ENCODE data around the gene COL25A1.

The COL25A1 gene

GRCh38 chr4:108903464-108904221 is 398.8 kb downstream of the COL25A1 start:
- DNase-seq (ENCODE audit: insufficient read length) = no peak
- FAIRE-seq = no peak
- TF ChIP-seq POLR2A (IDR thresholded peaks at IDR 0.05; ENCODE audit: low read depth, low read length) = no peak
- no peak for TF ChIP-seq POLR2AphosphoS5 (IDR thresholded peaks at IDR 0.05; ENCODE audit: low read depth, low read length)
- TF ChIP-seq TAF1 (IDR thresholded peaks at IDR 0.05; ENCODE audit: borderline replicate concordance, low read depth, low read length) = no peak

- TF ChIP-seq TAF1 (IDR thresholded peaks at IDR 0.05; ENCODE audit: borderline replicate concordance, low read depth, low read length) = no peak
- no peak for TF ChIP-seq POLR2AphosphoS5 (IDR thresholded peaks at IDR 0.05; ENCODE audit: low read depth, low read length)
- no peak for TF ChIP-seq POLR2A (IDR thresholded peaks at IDR 0.05; ENCODE audit: low read depth, low read length)
- DNase-seq (ENCODE audit: insufficient read length) (no peak), FAIRE-seq (no peak)
These were observed 399.7 kb downstream of the COL25A1 start for GRCh38 chr4:108902769-108903168.

GRCh38 chr4:108901291-108901690 is 401.2 kb downstream of the COL25A1 start:
- no peak for DNase-seq (ENCODE audit: insufficient read length)
- FAIRE-seq = no peak
- TF ChIP-seq TAF1 (IDR thresholded peaks at IDR 0.05; ENCODE audit: borderline replicate concordance, low read depth, low read length) (no peak), POLR2A (IDR thresholded peaks at IDR 0.05; ENCODE audit: low read depth, low read length) (no peak), POLR2AphosphoS5 (IDR thresholded peaks at IDR 0.05; ENCODE audit: low read depth, low read length) (no peak)

- FAIRE-seq = no peak
- DNase-seq (ENCODE audit: insufficient read length) = no peak
- TF ChIP-seq TAF1 (IDR thresholded peaks at IDR 0.05; ENCODE audit: borderline replicate concordance, low read depth, low read length) (no peak), POLR2AphosphoS5 (IDR thresholded peaks at IDR 0.05; ENCODE audit: low read depth, low read length) (no peak), POLR2A (IDR thresholded peaks at IDR 0.05; ENCODE audit: low read depth, low read length) (no peak)
These were observed 402.4 kb downstream of the COL25A1 start for GRCh38 chr4:108900018-108900580.

GRCh38 chr4:108893468-108893867 is 409.0 kb downstream of the COL25A1 start:
- TF ChIP-seq POLR2AphosphoS5 (IDR thresholded peaks at IDR 0.05; ENCODE audit: low read depth, low read length) (no peak), TAF1 (IDR thresholded peaks at IDR 0.05; ENCODE audit: borderline replicate concordance, low read depth, low read length) (no peak), POLR2A (IDR thresholded peaks at IDR 0.05; ENCODE audit: low read depth, low read length) (no peak)
- FAIRE-seq (no peak), DNase-seq (ENCODE audit: insufficient read length) (no peak)

- FAIRE-seq (no peak), DNase-seq (ENCODE audit: insufficient read length) (no peak)
- no peak for TF ChIP-seq TAF1 (IDR thresholded peaks at IDR 0.05; ENCODE audit: borderline replicate concordance, low read depth, low read length)
These were observed 410.4 kb downstream of the COL25A1 start for GRCh38 chr4:108891896-108892590.

GRCh38 chr4:108890484-108890881 is 412.0 kb downstream of the COL25A1 start:
- TF ChIP-seq TAF1 (IDR thresholded peaks at IDR 0.05; ENCODE audit: borderline replicate concordance, low read depth, low read length) (no peak), POLR2A (IDR thresholded peaks at IDR 0.05; ENCODE audit: low read depth, low read length) (no peak), POLR2AphosphoS5 (IDR thresholded peaks at IDR 0.05; ENCODE audit: low read depth, low read length) (no peak)
- no peak for FAIRE-seq
- no peak for DNase-seq (ENCODE audit: insufficient read length)

- TF ChIP-seq TAF1 (IDR thresholded peaks at IDR 0.05; ENCODE audit: borderline replicate concordance, low read depth, low read length) (no peak), POLR2A (IDR thresholded peaks at IDR 0.05; ENCODE audit: low read depth, low read length) (no peak), POLR2AphosphoS5 (IDR thresholded peaks at IDR 0.05; ENCODE audit: low read depth, low read length) (no peak)
- FAIRE-seq (no peak), DNase-seq (ENCODE audit: insufficient read length) (no peak)
These were observed 412.6 kb downstream of the COL25A1 start for GRCh38 chr4:108889696-108890483.

GRCh38 chr4:108888769-108889168 is 413.7 kb downstream of the COL25A1 start:
- FAIRE-seq = no peak
- no peak for TF ChIP-seq POLR2AphosphoS5 (IDR thresholded peaks at IDR 0.05; ENCODE audit: low read depth, low read length)
- TF ChIP-seq TAF1 (IDR thresholded peaks at IDR 0.05; ENCODE audit: borderline replicate concordance, low read depth, low read length) = no peak
- TF ChIP-seq POLR2A (IDR thresholded peaks at IDR 0.05; ENCODE audit: low read depth, low read length) = no peak
- DNase-seq (ENCODE audit: insufficient read length) = no peak

- DNase-seq (ENCODE audit: insufficient read length) (no peak), FAIRE-seq (no peak)
- no peak for TF ChIP-seq TAF1 (IDR thresholded peaks at IDR 0.05; ENCODE audit: borderline replicate concordance, low read depth, low read length)
- no peak for TF ChIP-seq POLR2A (IDR thresholded peaks at IDR 0.05; ENCODE audit: low read depth, low read length)
- no peak for TF ChIP-seq POLR2AphosphoS5 (IDR thresholded peaks at IDR 0.05; ENCODE audit: low read depth, low read length)
These were observed 415.4 kb downstream of the COL25A1 start for GRCh38 chr4:108887034-108887433.

- TF ChIP-seq POLR2AphosphoS5 (IDR thresholded peaks at IDR 0.05; ENCODE audit: low read depth, low read length) = no peak
- TF ChIP-seq POLR2A (IDR thresholded peaks at IDR 0.05; ENCODE audit: low read depth, low read length) = no peak
- TF ChIP-seq TAF1 (IDR thresholded peaks at IDR 0.05; ENCODE audit: borderline replicate concordance, low read depth, low read length) = no peak
- DNase-seq (ENCODE audit: insufficient read length) (no peak), FAIRE-seq (no peak)
These were observed 417.2 kb downstream of the COL25A1 start for GRCh38 chr4:108885211-108885610.

Data from GM12892 (cell line).